Pancreas (tissue), 10 donors: ENCODE data around the gene MICU2. TPM values are rescaled to one million over a fixed set of nuclear protein-coding genes. Genes with fewer than 3 reads are reported as not detected.
A peak's percentile ranks its signal among the peaks of the same experiment; 100 is the strongest.

ENCODE experiments used
- ATAC-seq, 4 donors: fragments of 200-7000 bp; cut with Tn5 transposase; one replicate each; pipeline versions ENCODE4 v1.8.0 to v1.9.1; 2020; ENCODE audit warnings: mild to moderate bottlenecking in 4 of 4, moderate library complexity in 4 of 4
- DNase-seq, 6 donors: peaks; one replicate each; pipeline ENCODE4 v3.0.0-alpha.2; 2020
- FAIRE-seq: peaks from 2 replicates; lab custom pipeline; 2012; peaks lifted over from hg19 to GRCh38; lab: Jason Lieb, UNC
- H3K27ac ChIP-seq, 4 donors: fragments of 200-600 bp; sonication (generic); 1 replicate in 3 of 4; 2 replicates in 1 of 4; pipeline versions ENCODE4 v1.5.0 to v1.8.0; 2020
- H3K27me3 ChIP-seq, 4 donors: fragments of 200-600 bp; one replicate each; pipeline ENCODE4 v1.8.0; 2021
- H3K36me3 ChIP-seq, 3 donors: fragments of 200-600 bp; sonication (generic) in 1 of 3; one replicate each; pipeline versions ENCODE4 v1.5.0 to v1.8.0; 2020 to 2021
- H3K4me1 ChIP-seq, 3 donors: fragments of 200-600 bp; one replicate each; pipeline ENCODE4 v1.8.0; 2021
- H3K4me3 ChIP-seq, 4 donors: fragments of 200-600 bp; sonication (generic) in 2 of 4; one replicate each; pipeline versions ENCODE4 v1.5.0 to v1.8.0; 2020 to 2021
- H3K9me3 ChIP-seq, 4 donors: fragments of 200-600 bp; one replicate each; pipeline ENCODE4 v1.8.0; 2021
- WGBS, 2 donors: extraction: QIAGEN DNeasy Blood & Tissue Kit; methylation state at CpG; one replicate each; pipeline ENCODE4 v1.1.7; 2013; 5-methylcytosine and 5-hydroxymethylcytosine counted together
- intact Hi-C, 3 donors: fragments of 100-400 bp; cut with DNase I; formaldehyde crosslinking; loops; one replicate each; pipeline versions ENCODE4 v1.11.1 to v1.14.2; 2022
- polyA plus RNA-seq, 2 donors: library from polyadenylated mRNA; stranded (reverse); fragments of 200-250 nt; gene quantifications; one replicate each; pipeline ENCODE4 v1.2.3, GENCODE V29; 2013
- total RNA-seq, 6 donors: library from RNA; stranded (reverse); fragmentation: NEBNext Ultra II Directional in 4 of 6; extraction: Animal tissue kit (Norgen Biotek cat#: 25700) in 4 of 6; gene quantifications; one replicate each; pipeline versions ENCODE4 v1.2.1 to v1.2.4, GENCODE V29; 2021 to 2023
- TF ChIP-seq, protein P1 (sequence below), 4 donors: fragments of 200-600 bp; sonication (generic) in 3 of 4; IDR thresholded peaks; one replicate each; pipeline versions ENCODE4 v1.5.0 to v1.8.0; 2021; ENCODE audit warnings: antibody characterized with exemption in 4 of 4
- donor health status: healthy with polysubstance abuse.
- donor health status: DM: no; HTN: no; CAD: no; lungs with moderate emphysema.
- donor health status: DM: no; HTN: no; CAD: no.
- donor health status: control.
- donor health status: control.
- donor health status: Bipolar disorder and iron deficiency.
- donor health status: DM: yes; HTN: yes; CAD: no.
- donor health status: DM: no; HTN: no; CAD: no.
- donor health status: DM: no; HTN: no; CAD: no.
- donor health status: DM: yes; HTN: yes; CAD: no.

Gene MICU2
- total and polyA plus RNA-seq, 8 donors, result 9.3 to 36.6 (median 14.7) TPM

GRCh38 chr13:21475115-21475514 is 128.9 kb downstream of the MICU2 start:
- Histone ChIP-seq H3K27ac (no peak overlapping the region), H3K4me3 (no peak overlapping the region), H3K36me3 (no peaks in the 10 kb centered on the region), H3K9me3 (no peaks in the 10 kb centered on the region), H3K27me3 (no peaks in the 10 kb centered on the region), H3K4me1 (peaks cover 0 to 5% (median 0%) of the 10 kb centered on the region in 3 donors)
- TF ChIP-seq, protein P1, sequence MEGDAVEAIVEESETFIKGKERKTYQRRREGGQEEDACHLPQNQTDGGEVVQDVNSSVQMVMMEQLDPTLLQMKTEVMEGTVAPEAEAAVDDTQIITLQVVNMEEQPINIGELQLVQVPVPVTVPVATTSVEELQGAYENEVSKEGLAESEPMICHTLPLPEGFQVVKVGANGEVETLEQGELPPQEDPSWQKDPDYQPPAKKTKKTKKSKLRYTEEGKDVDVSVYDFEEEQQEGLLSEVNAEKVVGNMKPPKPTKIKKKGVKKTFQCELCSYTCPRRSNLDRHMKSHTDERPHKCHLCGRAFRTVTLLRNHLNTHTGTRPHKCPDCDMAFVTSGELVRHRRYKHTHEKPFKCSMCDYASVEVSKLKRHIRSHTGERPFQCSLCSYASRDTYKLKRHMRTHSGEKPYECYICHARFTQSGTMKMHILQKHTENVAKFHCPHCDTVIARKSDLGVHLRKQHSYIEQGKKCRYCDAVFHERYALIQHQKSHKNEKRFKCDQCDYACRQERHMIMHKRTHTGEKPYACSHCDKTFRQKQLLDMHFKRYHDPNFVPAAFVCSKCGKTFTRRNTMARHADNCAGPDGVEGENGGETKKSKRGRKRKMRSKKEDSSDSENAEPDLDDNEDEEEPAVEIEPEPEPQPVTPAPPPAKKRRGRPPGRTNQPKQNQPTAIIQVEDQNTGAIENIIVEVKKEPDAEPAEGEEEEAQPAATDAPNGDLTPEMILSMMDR (IDR thresholded peaks at IDR 0.05), result no peak
- ATAC-seq, result peak in 1 of 4 donors; percentile 7
- intact Hi-C loops, result loop anchor here in 1 of 3 donors (5.0 kb wide), 1 partner anchor 363 kb away; no protein-coding TSS in a partner anchor
- DNase-seq, result no peak
- WGBS, 2 donors, result 25 to 43% methylated on average over 6 of the region's 6 CpGs
- no peak for FAIRE-seq

GRCh38 chr13:21470785-21471184 is 133.2 kb downstream of the MICU2 start:
- no peak for FAIRE-seq
- no peak for DNase-seq
- intact Hi-C loops, result no loop called here
- H3K27me3 ChIP-seq, result no peaks in the 10 kb centered on the region
- H3K4me3 ChIP-seq, result no peak overlapping the region
- no peak for ATAC-seq
- H3K4me1 ChIP-seq, result no peaks in the 10 kb centered on the region
- TF ChIP-seq, protein P1 (IDR thresholded peaks at IDR 0.05), result no peak
- no peaks in the 10 kb centered on the region for H3K9me3 ChIP-seq
- H3K36me3 ChIP-seq, result no peaks in the 10 kb centered on the region
- H3K27ac ChIP-seq, result no peak overlapping the region

- no peak overlapping the region for H3K27ac ChIP-seq
- ATAC-seq, result peak in 1 of 4 donors; percentile 36
- H3K9me3 ChIP-seq, result no peaks in the 10 kb centered on the region
- TF ChIP-seq, protein P1 (IDR thresholded peaks at IDR 0.05), result no peak
- H3K27me3 ChIP-seq, result no peaks in the 10 kb centered on the region
- no peak for FAIRE-seq
- intact Hi-C loops, result no loop called here
- H3K4me3 ChIP-seq, result no peak overlapping the region
- no peaks in the 10 kb centered on the region for H3K4me1 ChIP-seq
- no peaks in the 10 kb centered on the region for H3K36me3 ChIP-seq
- 52 to 66% methylated on average over 7 of the region's 7 CpGs for WGBS, 2 donors
- DNase-seq, result no peak
Measured at GRCh38 chr13:21466527-21466926, 137.4 kb downstream of the MICU2 start.

DNA sequence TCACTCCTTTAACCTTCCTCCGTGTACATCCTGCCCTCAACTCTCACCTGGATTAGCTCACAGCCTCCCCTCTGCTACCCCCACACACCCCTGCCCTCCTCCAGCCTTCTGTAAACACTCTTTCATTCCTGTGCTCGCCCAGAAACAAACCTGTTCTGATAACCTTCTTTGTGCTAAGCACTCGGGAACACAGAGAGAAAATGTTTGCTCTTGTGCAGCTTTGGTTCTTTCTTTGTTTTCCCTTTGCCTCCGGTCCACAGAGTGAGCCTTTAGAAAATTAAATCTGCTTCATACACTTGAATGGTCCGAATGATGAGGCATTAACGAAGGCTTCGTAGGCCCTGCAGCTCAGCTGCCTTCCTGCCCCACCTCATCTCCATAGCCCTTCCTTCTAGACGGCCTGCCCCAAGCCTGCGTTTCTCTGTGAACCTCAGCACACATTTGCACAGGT is 138.2 kb downstream of the MICU2 start:
- WGBS, 2 donors, result 15 to 24% methylated on average over 9 of the region's 9 CpGs
- DNase-seq (no peak), FAIRE-seq (no peak), ATAC-seq (peak; percentile 66 to 91 (median 80))
- TF ChIP-seq, protein P1 (IDR thresholded peaks at IDR 0.05), result no peak
- Histone ChIP-seq H3K4me3 (no peak overlapping the region), H3K36me3 (no peaks in the 10 kb centered on the region), H3K9me3 (no peaks in the 10 kb centered on the region), H3K27ac (peak overlapping the region in 2 of 4 donors; percentile 6 to 33), H3K4me1 (no peaks in the 10 kb centered on the region), H3K27me3 (no peaks in the 10 kb centered on the region)
- intact Hi-C loops, result no loop called here

GRCh38 chr13:21463424-21463823 is 140.5 kb downstream of the MICU2 start:
- intact Hi-C loops, result no loop called here
- Histone ChIP-seq H3K36me3 (no peaks in the 10 kb centered on the region), H3K27ac (no peak overlapping the region), H3K4me1 (no peaks in the 10 kb centered on the region), H3K27me3 (no peaks in the 10 kb centered on the region), H3K4me3 (no peak overlapping the region), H3K9me3 (no peaks in the 10 kb centered on the region)
- TF ChIP-seq, protein P1 (IDR thresholded peaks at IDR 0.05), result no peak
- FAIRE-seq (no peak), ATAC-seq (no peak), DNase-seq (no peak)
